CMK (cell line): ENCODE data around the gene CAMKMT.

Experiments
- DNase-seq: peaks from one replicate; pipeline ENCODE4 v3.0.0-alpha.2; 2010; ENCODE audit warnings: low read depth

Gene CAMKMT

DNA sequence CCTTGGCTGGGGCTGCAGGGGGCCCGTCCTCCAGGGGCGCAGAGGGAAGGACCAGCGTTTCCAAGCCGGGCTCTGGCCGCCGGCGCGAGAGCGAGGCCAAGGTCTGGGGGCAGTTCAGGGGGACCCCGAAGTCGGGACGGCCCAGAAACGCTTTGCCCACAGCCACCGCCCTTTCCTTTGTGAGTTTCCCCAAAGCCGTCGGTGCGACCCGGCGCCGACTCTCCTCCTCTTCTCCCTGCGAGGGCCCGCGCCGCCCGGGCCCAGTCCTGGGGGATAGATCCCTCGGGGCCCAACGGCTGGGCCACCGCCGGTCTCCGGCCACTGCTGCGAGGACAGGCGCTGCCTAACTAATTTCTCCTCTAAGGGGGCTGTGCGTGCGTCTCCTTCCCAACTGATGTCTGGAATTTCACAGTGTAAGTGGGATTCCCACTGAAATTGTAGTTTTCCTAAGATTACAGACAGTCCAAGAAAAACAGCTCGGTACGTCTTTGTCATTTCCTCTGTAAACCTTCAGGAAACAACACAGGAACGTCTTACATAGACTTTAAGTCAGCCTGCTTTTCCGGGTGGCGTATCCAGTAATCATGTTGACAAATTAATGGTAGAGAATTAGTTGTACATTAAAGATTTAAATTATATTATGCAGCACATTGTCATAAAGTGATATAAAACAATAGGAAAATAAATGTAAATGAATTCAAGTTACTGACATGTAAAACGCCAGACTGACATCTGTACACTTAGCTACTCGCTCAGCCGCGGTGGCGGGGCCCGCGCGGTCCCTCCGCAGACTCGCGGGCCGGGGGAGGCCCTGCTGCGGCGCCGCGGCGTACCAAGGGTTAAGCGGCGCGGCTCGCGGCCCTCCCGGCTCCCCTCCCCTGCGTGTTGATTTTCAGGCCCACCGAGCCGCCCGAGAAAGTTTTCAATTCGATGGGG, 440.4 kb downstream of the CAMKMT start:
- DNase-seq = no peak

DNA sequence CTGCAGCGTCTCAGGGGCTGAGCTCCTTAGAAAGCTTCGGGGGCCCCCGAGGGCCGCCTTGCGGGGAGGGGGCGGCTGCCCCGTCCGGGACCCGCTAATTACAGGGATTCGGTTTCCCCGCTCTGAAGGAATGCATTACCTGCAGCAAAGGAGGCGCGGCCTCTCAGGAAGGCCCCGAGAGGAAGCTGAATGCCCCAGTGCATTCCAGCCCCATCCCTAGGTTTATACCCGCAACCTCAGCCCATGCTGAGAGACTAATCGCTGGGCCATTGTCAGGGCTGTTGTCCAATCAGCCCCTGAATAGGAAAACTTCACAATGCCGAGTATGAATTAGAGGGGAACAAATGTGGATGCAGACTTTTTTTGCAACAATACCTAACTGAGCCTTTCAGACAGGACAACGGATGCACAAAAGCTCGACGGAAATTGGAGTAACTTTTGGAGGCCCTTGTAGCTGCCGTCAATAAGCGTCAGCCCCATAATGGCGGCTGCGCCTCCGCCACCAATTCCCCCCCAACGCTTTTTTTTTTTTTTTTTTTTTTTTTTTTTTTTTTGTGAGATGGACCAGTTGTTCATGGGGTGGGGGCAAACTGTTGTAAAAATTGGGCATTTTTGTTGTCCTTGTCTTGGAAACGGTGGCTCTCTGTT, 441.2 kb downstream of the CAMKMT start:
- no peak for DNase-seq

DNA sequence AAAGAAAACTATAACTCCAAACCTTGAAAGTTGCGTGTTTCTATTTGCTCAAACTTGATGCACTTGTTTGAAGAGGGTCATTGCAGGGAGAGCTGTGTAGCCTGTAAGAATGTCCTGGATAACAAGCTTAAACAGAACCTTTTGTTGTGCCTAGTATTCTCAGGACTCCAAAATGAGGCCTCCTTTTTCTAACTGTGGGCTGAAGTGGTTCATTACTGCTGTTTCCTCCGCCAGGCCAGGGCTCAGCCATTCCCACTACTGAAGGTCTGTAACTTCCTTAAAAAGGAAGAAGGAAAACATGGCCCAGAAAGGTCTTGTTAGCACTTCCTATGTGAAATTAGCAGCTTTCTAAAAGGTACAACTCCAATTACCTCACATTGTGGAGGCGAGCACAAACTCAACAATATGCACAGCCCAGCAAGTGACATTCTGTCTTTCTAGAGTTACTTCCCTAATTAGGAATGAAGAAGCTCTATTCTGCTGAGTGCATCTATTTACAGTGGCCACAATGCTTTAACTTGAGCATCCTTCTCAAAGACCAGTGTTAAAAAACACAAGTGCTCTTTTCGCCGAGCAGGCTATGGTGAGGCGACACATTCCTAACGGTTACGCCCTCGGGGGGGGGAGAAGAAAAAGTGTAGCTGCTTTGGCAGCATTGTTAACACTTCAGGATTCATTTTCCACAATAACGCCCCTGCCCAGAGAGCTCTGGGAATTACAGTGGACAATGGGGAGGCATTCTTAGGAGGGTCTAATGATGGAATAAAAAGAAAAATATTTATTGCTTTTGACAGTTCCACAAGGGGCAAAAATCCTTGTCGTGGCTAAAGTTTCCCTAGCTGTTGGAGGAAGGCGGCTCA, 442.9 kb downstream of the CAMKMT start:
- no peak for DNase-seq

DNA sequence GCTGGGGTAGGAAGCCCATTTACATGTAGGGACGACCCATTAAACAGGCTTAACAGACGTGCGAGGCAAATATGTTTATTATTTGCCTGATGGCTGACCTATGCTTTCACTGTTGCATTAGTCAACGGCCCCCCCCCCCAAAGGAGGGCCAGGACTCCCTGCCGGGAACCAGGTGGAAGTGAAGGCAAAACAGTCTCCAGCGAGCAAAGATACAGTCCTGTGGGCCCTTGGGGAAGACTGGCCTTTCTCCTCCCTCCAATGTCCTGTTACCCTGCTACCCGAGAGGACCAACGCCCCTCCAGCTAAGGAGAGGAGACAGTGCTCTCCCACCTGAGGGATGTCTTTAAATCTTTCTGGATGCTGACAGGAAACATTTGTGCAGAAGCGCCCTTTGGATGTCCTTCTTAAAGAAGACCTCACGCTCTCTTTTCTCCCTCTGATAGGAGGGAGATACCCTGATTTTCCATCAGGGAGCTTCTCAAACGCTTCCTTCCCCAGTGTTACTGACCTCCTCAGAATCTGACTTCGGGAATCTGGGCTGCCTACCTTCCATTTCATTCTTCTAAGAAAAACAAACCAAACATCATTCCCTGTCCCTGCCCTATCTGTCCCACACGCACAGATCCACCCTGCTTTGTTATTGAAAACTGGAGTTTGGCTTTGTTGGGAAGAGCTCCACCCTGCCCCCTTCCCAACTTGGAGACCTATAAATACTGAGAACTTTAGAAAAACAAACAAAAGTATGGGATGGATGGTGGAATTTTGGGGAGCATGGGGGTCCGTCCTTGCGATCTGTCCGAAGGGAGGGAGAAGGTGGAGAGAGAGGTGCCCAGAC, 443.9 kb downstream of the CAMKMT start:
- DNase-seq = no peak

DNA sequence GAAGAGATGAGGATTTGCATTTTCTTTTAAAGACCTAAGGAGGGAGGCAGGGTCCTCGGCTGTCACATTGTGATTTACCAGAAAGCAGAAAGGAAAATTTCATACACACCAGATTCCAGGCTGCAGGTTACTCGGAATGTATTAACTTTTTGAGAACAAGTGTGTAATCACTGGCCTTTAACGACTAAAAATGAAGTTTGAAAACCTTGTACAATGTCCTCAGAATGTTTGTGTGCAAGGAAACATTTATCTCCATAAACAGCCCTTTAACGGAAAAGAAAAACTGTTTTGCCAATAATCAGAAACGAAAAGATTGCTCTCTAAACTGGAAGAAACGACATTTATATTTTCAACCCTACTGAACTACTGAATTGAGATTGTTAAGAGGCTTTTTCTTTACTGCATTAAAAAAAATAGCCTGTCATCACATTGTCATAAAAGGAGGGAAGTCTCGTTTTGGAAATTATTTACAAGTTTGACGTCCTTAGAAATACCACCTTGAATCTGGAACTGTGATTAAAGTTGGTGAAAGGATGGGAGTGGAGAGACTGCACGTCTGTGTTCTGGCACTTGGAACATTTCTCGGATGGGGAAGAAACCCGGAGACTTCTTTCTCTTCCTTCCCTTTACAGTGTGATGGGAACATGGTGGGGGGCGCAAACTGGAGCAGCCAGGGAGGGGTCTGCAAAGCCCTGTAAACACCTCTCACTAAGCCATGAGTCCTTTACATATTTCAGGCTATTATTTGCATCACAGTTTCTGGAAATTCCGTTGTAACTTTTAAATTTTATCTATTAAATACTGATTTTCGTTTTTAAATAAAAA, 445.7 kb downstream of the CAMKMT start:
- no peak for DNase-seq

DNA sequence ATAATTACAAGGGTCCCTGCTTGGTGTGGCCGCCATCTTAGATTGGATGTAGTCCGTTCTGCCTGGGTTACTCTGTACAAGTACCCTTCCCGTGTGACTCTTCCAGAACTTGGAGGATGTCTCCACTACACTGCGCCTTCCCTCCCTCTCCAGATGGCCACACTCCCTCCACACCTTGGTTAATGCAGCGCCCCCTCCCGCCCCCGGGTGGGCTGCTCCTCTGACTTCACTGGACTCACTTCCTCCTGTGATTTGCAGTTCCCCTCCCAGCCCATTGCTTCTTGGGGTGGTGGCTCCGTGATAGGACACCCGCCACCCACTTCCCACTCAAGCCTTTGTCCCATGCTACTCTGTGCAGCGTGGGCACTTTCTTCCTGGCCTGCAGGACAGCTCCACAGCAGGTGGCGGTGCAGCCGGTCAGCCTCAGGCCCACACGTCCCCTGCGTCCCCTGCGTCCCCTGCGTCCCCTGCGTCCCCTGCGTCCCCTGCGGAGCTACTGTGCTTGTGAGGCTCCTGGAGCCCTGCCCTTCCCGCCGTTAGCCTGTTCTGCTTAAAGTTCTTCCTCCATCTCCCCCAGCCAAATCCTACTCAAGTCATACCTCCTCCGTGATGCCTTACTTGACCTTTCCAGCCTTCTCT, 449.3 kb downstream of the CAMKMT start:
- no peak for DNase-seq

DNA sequence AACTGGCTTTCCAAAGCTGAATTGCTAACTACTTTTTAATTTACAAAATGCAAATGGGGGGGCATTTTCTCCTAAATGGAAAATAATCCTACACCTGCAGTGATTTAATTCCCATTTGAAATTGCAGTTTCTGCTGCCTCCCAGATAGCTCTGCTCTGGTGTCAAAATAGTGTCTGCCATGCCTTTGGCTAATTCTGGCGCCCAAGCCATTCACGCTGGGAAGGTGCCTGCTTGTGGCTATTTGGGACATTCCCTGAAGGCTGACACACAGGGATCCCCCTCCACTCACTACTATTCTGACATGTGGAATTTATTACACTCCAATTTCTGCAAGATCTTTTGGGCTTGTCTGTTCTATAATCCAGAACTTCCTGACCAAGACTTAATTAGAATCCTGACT, 451.4 kb downstream of the CAMKMT start:
- DNase-seq = no peak

DNA sequence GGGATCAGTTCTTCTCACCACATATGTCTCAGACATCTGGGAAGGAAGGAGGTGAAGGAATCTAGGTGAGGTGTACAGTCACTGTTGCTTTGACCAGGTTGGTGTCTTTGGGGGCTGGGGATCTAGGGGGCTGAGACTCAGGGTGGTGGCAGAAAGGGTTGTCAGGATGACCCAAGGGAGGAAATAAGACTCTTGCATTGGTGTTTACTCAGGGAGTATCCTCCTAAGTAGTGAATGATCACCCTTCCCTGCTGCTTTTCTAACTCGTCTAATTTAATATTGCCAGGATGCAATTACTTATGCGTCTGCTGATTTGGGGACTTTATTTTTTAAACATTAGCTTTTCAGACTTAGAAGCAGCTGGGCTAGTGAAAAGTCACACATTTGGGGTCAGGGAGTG, 451.9 kb downstream of the CAMKMT start:
- no peak for DNase-seq

DNA sequence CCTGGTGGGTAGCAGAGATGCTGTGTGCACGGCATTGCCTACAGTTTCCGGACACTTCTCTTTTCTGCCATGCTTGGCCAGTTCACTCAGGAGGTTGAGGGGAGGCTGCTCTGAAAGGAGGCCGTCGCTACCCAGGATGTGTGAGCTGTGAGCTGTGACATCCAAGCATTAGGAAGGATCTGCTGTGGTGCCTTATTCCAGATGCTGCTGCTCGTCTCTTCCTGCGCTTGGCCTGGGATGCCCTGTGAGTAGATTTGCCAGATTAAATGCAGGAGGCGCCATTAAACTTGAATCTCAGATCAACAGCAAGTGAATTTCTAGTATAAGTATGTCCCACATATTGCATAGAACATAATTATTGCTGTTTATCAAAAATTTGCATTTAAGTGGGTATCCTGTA, 455.5 kb downstream of the CAMKMT start:
- no peak for DNase-seq

DNA sequence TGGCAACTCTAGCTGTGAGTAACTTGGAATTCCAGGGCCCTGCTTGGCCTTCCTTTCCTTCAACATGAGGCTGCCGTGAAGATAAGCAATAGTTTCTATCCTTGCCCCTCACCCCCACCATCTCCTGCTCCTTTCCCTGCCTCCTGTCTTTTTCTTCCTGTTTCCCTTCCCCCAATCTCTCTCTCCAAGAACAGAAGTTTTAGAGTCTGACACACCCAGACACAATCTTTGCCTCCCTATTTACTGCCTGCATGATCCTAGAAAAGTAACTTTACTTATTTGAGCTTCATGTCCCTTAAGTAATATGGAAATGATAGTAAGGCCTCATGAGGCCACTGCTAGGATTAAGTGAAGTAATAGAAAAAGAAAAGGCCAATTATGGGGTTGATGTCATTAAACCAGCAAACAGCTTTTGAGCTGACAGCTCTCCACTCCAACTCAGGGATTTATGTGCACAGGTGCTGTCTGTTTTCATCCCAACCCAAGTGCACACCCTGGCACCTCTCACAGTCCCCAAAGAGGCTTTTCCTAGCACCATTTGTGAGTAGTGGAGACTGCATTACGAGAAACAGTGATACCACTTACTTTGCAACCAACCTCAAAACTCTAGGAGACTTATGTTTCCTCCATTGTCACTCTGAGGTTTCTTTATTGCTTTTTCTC, 456.1 kb downstream of the CAMKMT start:
- no peak for DNase-seq

DNA sequence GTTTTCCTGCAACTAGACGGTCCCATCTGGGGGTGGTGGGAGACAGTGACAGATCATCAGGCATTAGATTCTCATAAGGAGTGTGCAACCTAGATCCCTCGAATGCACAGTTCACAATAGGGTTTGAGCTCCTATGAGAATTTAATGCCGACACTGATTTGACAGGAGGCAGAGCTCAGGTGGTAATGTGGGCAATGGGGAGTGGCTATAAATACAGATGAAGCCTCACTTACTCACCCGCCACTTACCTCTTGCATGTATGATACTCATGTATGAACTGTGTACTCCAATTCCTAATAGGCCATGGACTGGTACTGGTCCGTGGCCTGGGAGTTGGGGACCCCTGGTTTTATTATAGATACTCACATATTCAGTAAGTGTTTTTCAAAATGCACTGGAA, 457.3 kb downstream of the CAMKMT start:
- DNase-seq = no peak

DNA sequence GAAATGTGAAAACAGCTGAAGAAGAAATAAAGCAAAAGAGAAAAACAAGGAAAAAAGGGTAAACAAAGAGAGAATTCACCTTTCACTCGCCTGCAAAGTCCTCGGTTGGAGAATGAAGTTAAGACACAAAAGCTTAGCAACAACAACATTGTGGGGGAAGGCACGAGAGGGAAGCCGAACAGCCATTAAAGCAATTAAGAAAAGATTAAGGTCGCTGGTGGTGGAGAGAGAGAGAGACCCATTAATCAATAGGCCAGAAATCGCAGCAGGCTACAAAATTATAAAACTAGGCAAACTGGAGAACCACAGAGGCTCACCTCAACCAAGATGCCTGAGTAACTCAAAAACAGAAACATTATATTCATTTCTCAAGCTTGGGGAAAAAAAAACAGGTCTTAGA, 459.8 kb downstream of the CAMKMT start:
- DNase-seq = no peak

DNA sequence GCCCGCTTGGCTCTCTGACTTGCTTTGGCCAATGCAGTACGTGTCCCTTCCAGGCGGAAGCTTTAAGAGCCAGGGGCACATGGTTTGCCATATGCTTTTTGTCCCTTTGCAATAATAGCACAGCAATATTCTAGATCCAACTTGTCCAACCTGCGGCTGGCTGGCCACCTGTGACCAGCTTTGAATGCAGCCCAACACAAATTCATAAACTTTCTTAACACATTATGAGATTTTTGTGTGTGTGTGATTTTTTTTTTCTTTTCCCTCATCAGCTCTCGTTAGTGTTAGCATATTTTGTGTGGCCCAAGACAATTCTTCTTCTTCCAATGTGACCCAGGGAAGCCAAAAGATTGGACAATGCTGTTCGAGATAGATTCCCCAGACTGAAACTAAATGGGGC, 460.4 kb downstream of the CAMKMT start:
- DNase-seq = no peak
